ENCODE results near the gene FAM53A.

GRCh38 chr4:1619151-1619672 is 64.9 kb downstream of the FAM53A start:
- TF ChIP-seq GATA2 (IDR thresholded peaks at IDR 0.05; ENCODE audit: low read depth, low read length) (no peak), GATA3 (IDR thresholded peaks at IDR 0.05; ENCODE audit: low read depth, low read length) (no peak)
